K562 (cell line): Measurements from ENCODE around the gene QPRT. TPM values are rescaled to one million over a fixed set of nuclear protein-coding genes. Genes with fewer than 3 reads are reported as not detected.

Experiments used
- ATAC-seq: fragments of 200-7000 bp; cut with Tn5 transposase; 3 replicates; pipeline ENCODE4 v1.9.1; 2020; ENCODE audit warnings: moderate library complexity
- BruUV-seq: library from RNA; stranded (reverse); fragments of 400-500 nt; replicated peaks from 2 replicates; lab custom pipeline; 2021; lab: Mats Ljungman, UMichigan
- CTCF ChIA-PET: fragments of 300-600 bp; formaldehyde crosslinking; extraction: SDS; loops from one replicate; lab custom pipeline; 2021; ENCODE audit warnings: low intra/inter-chr PET ratio; lab: Yijun Ruan, JAX
- POLR2A ChIA-PET: fragments of 300-600, 350-650 bp; sonication (Branson Sonifier 250); formaldehyde crosslinking; extraction: SDS; loops from one replicate; lab custom pipeline; 2021; ENCODE audit warnings: antibody characterized with exemption, inconsistent platforms; lab: Yijun Ruan, JAX
- DNase-seq, 4 experiments: peaks; one replicate each; pipeline versions ENCODE4 v3.0.0 to v3.0.0-alpha.2; 2011 to 2018; ENCODE audit warnings: low spot score in 3 of 4, mixed read lengths in 3 of 4; ENCODE audit errors: extremely low read depth in 1 of 4
- FAIRE-seq: peaks from 2 replicates; lab custom pipeline; 2011; peaks lifted over from hg19 to GRCh38; lab: Jason Lieb, UNC
- H2AFZ ChIP-seq: 2 replicates; pipeline ENCODE4 v1.6.0; 2011; ENCODE audit warnings: low read depth, low read length, control low read depth, inconsistent platforms
- H3K27ac ChIP-seq: fragments of 200-600 bp; 3 replicates; pipeline ENCODE4 v1.8.0; 2011; ENCODE audit warnings: low read depth, mild to moderate bottlenecking, control low read depth, inconsistent platforms, low read length, moderate library complexity, mixed read lengths; ENCODE audit errors: extremely low read depth
- H3K27me3 ChIP-seq, 2 experiments: fragments of 300-600 bp in 1 of 2; 2 replicates in 1 of 2; 3 replicates in 1 of 2; pipeline versions ENCODE4 v1.6.0 to v1.8.0; 2011; ENCODE audit warnings: inconsistent platforms in 2 of 2, low read length in 2 of 2, mild to moderate bottlenecking in 1 of 2, mixed read lengths in 1 of 2, moderate library complexity in 1 of 2; ENCODE audit not compliant: control insufficient read depth in 2 of 2, insufficient read depth in 2 of 2
- H3K36me3 ChIP-seq: fragments of 300-600 bp; 3 replicates; pipeline ENCODE4 v1.8.0; 2011; ENCODE audit warnings: mild to moderate bottlenecking, low read length, inconsistent platforms; ENCODE audit not compliant: control insufficient read depth, insufficient read depth
- H3K4me1 ChIP-seq, 2 experiments: fragments of 200-600 bp in 1 of 2; replicated peaks in 1 of 2; 2 replicates in 1 of 2; 3 replicates in 1 of 2; pipeline versions ENCODE4 v1.5.1 to v1.8.0; 2011; ENCODE audit warnings: inconsistent platforms in 2 of 2, low read length in 2 of 2, mild to moderate bottlenecking in 1 of 2, mixed read lengths in 1 of 2, moderate library complexity in 1 of 2; ENCODE audit not compliant: control insufficient read depth in 2 of 2, insufficient read depth in 2 of 2
- H3K4me2 ChIP-seq: 2 replicates; pipeline ENCODE4 v1.6.1; 2011; ENCODE audit warnings: low read length, control low read depth, inconsistent platforms, mixed read lengths; ENCODE audit not compliant: insufficient read depth
- H3K4me3 ChIP-seq: fragments of 200-600 bp; sonication (generic), shearing (Covaris generic); 2 replicates; pipeline ENCODE4 v1.5.1; 2016; ENCODE audit warnings: control low read depth, inconsistent platforms
- H3K79me2 ChIP-seq: fragments of 200-600 bp; 3 replicates; pipeline ENCODE4 v1.8.0; 2011; ENCODE audit warnings: low read length, inconsistent platforms; ENCODE audit not compliant: control insufficient read depth, insufficient read depth
- H3K9ac ChIP-seq, 2 experiments: 2 replicates each; pipeline versions ENCODE4 v1.6.0 to v1.6.1; 2011; ENCODE audit warnings: low read depth in 2 of 2, low read length in 2 of 2, control low read depth in 1 of 2, inconsistent platforms in 1 of 2, mild to moderate bottlenecking in 1 of 2, mixed read lengths in 1 of 2; ENCODE audit not compliant: insufficient read depth in 1 of 2
- H3K9me1 ChIP-seq: one replicate; pipeline ENCODE4 v1.6.0; 2011; ENCODE audit warnings: inconsistent platforms, mild to moderate bottlenecking, low read length, moderate library complexity; ENCODE audit not compliant: control insufficient read depth, insufficient read depth
- H3K9me3 ChIP-seq: replicated peaks from 2 replicates; pipeline ENCODE4 v1.5.1; 2011; ENCODE audit warnings: low read depth, low read length, inconsistent platforms; ENCODE audit not compliant: control insufficient read depth, insufficient read depth
- H4K20me1 ChIP-seq: replicated peaks from 2 replicates; pipeline ENCODE4 v1.6.1; 2011; ENCODE audit warnings: low read length, inconsistent platforms, mixed read lengths; ENCODE audit not compliant: control insufficient read depth, insufficient read depth
- CAMTA2 ChIP-seq: fragments of 250-450 bp; sonication (Bioruptor Pico); conservative IDR thresholded peaks from 2 replicates; pipeline ENCODE4 v1.5.1; 2022
- FOXK1 ChIP-seq: sonication (generic); formaldehyde crosslinking; IDR thresholded peaks from 2 replicates; pipeline ENCODE4 v1.8.0; 2022; ENCODE audit warnings: missing genetic modification reagents, mild to moderate bottlenecking, borderline replicate concordance
- GTF2F1 ChIP-seq: IDR thresholded peaks from 2 replicates; pipeline ENCODE4 v1.6.1; 2011; ENCODE audit warnings: low read depth, low read length, improper control_type of control experiment
- HNRNPLL ChIP-seq: fragments of 200-400 bp; formaldehyde crosslinking; IDR thresholded peaks from 2 replicates; pipeline ENCODE4 v1.6.1; 2017; ENCODE audit warnings: low read length, low read depth, mild to moderate bottlenecking; ENCODE audit not compliant: poor library complexity, severe bottlenecking
- KDM2B ChIP-seq: fragments of 250-450 bp; sonication (Bioruptor Pico); IDR thresholded peaks from 2 replicates; pipeline ENCODE4 v1.8.0; 2021; ENCODE audit warnings: mild to moderate bottlenecking, moderate library complexity
- KDM4B ChIP-seq, 2 experiments: fragments of 450-650 bp in 1 of 2; sonication (generic) in 1 of 2; IDR thresholded peaks; 2 replicates each; pipeline ENCODE4 v1.6.1; 2016 to 2017; ENCODE audit warnings: borderline replicate concordance in 2 of 2, antibody characterized with exemption in 1 of 2, low read depth in 1 of 2, mild to moderate bottlenecking in 1 of 2
- NR2F6 ChIP-seq: fragments of 450-650 bp; formaldehyde crosslinking; IDR thresholded peaks from 2 replicates; pipeline ENCODE4 v1.4.0; 2020; ENCODE audit warnings: mild to moderate bottlenecking
- PHB ChIP-seq: fragments of 250-450 bp; sonication (Bioruptor Pico); IDR thresholded peaks from 2 replicates; pipeline ENCODE4 v1.5.0; 2021
- PHTF2 ChIP-seq: fragments of 250-450 bp; sonication (Bioruptor Pico); IDR thresholded peaks from 2 replicates; pipeline ENCODE4 v1.5.0; 2021; ENCODE audit warnings: mild to moderate bottlenecking
- RB1 ChIP-seq: fragments of 450-650 bp; IDR thresholded peaks from 2 replicates; pipeline ENCODE4 v1.6.1; 2017; ENCODE audit warnings: low read depth, mild to moderate bottlenecking
- RBM15 ChIP-seq: fragments of 200-400 bp; formaldehyde crosslinking; IDR thresholded peaks from 2 replicates; pipeline ENCODE4 v1.6.1; 2018; ENCODE audit warnings: mild to moderate bottlenecking, low read length, moderate library complexity; ENCODE audit not compliant: insufficient read depth
- TCFL5 ChIP-seq: fragments of 250-450 bp; sonication (Bioruptor Pico); conservative IDR thresholded peaks from 2 replicates; pipeline ENCODE4 v1.6.1; 2021; ENCODE audit warnings: mild to moderate bottlenecking, moderate library complexity, matching md5 sums
- U2AF2 ChIP-seq: fragments of 200-400 bp; formaldehyde crosslinking; optimal IDR thresholded peaks from 2 replicates; pipeline ENCODE3; 2017; ENCODE audit warnings: low read depth, mild to moderate bottlenecking, low read length
- XRCC5 ChIP-seq: fragments of 200-400 bp; formaldehyde crosslinking; IDR thresholded peaks from 2 replicates; pipeline ENCODE4 v1.6.1; 2017; ENCODE audit warnings: low read depth, mild to moderate bottlenecking, low read length
- ZBTB7A ChIP-seq: IDR thresholded peaks from 2 replicates; pipeline ENCODE4 v1.6.1; 2011; ENCODE audit warnings: low read depth, mild to moderate bottlenecking, low read length, moderate library complexity, borderline replicate concordance; ENCODE audit not compliant: control insufficient read depth
- ZNF780A ChIP-seq: fragments of 250-450 bp; sonication (Bioruptor Pico); IDR thresholded peaks from 2 replicates; pipeline ENCODE4 v1.5.0; 2021; ENCODE audit warnings: mild to moderate bottlenecking
- ZZZ3 ChIP-seq: fragments of 450-650 bp; IDR thresholded peaks from 2 replicates; pipeline ENCODE4 v1.6.1; 2016; ENCODE audit warnings: antibody characterized with exemption, mild to moderate bottlenecking, moderate library complexity
- WGBS: fragments of 100-300 bp; shearing (Covaris generic); methylation state at CpG from one replicate; pipeline ENCODE4 v1.1.6; 2016; ENCODE audit warnings: low coverage, mixed read lengths; ENCODE audit not compliant: insufficient coverage; ENCODE audit errors: missing lambda C conversion rate; 5-methylcytosine and 5-hydroxymethylcytosine counted together
- in situ Hi-C: fragments of 300-500 bp; cut with MboI; formaldehyde crosslinking; loops from 4 replicates; pipeline ENCODE4 v1.15.0; 2018; ENCODE audit warnings: inconsistent platforms, mixed read lengths
- intact Hi-C: fragments of 100-400 bp; cut with micrococcal nuclease; formaldehyde crosslinking; loops from 2 replicates; pipeline ENCODE4 v1.14.2; 2022
- polyA plus RNA-seq, 8 experiments: library from polyadenylated mRNA; depleted of rRNA in 4 of 8; stranded (reverse) in 5 of 8; unstranded in 3 of 8; fragments of >200 nt; fragmentation: Nextera tagmentation in 2 of 8; fragmentation: Illumina TruSeq in 1 of 8; extraction: Ambion mirVana in 2 of 8; extraction: Trizol in 1 of 8; gene quantifications; 2 replicates each; pipeline versions ENCODE4 v1.2.1 to v1.2.3, GENCODE V29; 2011 to 2014; ENCODE audit warnings: inconsistent platforms in 1 of 8, missing spikeins in 1 of 8
- total RNA-seq, 7 experiments: library from RNA; depleted of rRNA in 6 of 7; stranded (reverse); fragments of >200 nt in 6 of 7; fragmentation: Illumina TruSeq in 2 of 7; extraction: Trizol in 2 of 7; gene quantifications; 2 replicates each; pipeline versions ENCODE4 v1.2.1 to v1.2.3, GENCODE V29; 2011 to 2021; ENCODE audit warnings: low replicate concordance in 1 of 7
- TF ChIP-seq, protein P1 (sequence below): fragments of 250-450 bp; sonication (Bioruptor Pico); IDR thresholded peaks from 2 replicates; pipeline ENCODE4 v1.8.0; 2021; ENCODE audit warnings: borderline replicate concordance, mild to moderate bottlenecking, moderate library complexity; ENCODE audit not compliant: poor library complexity, severe bottlenecking
- TF ChIP-seq, protein P2 (sequence below): sonication (generic); formaldehyde crosslinking; IDR thresholded peaks from 2 replicates; pipeline ENCODE4 v1.9.0; 2022; ENCODE audit warnings: mild to moderate bottlenecking, missing genetic modification reagents
- TF ChIP-seq, protein P3 (sequence below): sonication (generic); formaldehyde crosslinking; IDR thresholded peaks from 2 replicates; pipeline ENCODE4 v1.8.0; 2022; ENCODE audit warnings: mild to moderate bottlenecking, missing genetic modification reagents, borderline replicate concordance

The QPRT gene
- total and polyA plus RNA-seq, 9 of the 15 experiments (the other 6 are each of a cell fraction or from before 2014, with no cell fraction given) = 7.7 to 112 (median 64.1) TPM

DNA sequence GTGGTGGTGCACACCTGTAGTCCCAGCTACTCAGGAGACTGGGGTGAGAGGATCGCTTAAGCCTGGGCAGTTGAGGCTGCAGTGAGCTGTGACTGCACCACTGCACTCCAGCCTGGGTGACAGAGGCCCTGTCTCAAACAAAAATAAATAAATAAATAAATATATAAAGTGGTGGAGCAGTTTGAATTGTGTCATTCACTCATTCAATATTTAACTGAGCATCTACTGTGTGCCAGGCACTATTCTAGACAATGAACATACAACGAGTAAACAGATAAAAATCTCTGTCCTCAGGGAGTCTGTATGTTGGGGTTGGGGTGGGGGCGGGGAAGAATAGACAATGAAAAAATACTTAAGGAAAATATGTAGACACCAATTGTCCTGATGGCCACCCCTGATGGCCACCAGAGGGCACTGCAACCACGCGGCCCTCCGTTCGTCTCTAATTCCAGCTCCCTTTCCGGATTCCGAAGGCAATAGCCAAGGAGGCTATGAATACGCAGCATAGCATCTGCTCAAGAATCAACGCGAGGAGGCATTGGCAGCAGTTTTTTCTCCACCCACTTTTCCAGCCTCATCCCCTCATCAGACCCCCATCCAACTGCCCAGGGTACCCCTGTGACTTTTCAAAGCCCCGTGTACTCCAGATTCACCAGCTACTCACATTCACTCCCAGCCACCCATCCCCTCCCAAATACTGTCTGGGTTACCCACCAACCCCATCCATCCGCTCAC, 21.4 kb downstream of the QPRT start:
- H3K4me2 ChIP-seq = peak overlapping the region; percentile 52
- in situ Hi-C loops = no loop called here
- POLR2A ChIA-PET = interaction anchor here (0.6 to 2.2 kb wide), 14 partner anchors 10 to 148 kb away, joined by 3 to 13 read pairs (median 3); partner anchors contain the start of genes MAZ and PAGR1
- TF ChIP-seq RBM15 (no peak), CAMTA2 (no peak), ZNF780A (CRISPR knock-in tag) (no peak), U2AF2 (no peak), KDM2B (CRISPR knock-in tag) (no peak), PHTF2 (no peak), KDM4B (IDR thresholded peaks at IDR 0.05; ENCODE audit: borderline replicate concordance in 2 of 2, low read depth in 1 of 2) (no peak), TCFL5 (no peak), ZBTB7A (no peak), ZZZ3 (no peak), PHB (CRISPR knock-in tag) (no peak), RB1 (no peak), HNRNPLL (no peak), XRCC5 (peak; percentile 52; the same call in 1 of the 2 replicates), GTF2F1 (no peak), NR2F6 (CRISPR knock-in tag) (no peak), FOXK1 (CRISPR knock-in tag) (no peak)
- TF ChIP-seq, protein P1, sequence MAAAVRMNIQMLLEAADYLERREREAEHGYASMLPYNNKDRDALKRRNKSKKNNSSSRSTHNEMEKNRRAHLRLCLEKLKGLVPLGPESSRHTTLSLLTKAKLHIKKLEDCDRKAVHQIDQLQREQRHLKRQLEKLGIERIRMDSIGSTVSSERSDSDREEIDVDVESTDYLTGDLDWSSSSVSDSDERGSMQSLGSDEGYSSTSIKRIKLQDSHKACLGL (CRISPR knock-in tag) = no peak
- TF ChIP-seq, protein P2, sequence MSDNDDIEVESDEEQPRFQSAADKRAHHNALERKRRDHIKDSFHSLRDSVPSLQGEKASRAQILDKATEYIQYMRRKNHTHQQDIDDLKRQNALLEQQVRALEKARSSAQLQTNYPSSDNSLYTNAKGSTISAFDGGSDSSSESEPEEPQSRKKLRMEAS (CRISPR knock-in tag) = peak; percentile 55
- TF ChIP-seq, protein P3, sequence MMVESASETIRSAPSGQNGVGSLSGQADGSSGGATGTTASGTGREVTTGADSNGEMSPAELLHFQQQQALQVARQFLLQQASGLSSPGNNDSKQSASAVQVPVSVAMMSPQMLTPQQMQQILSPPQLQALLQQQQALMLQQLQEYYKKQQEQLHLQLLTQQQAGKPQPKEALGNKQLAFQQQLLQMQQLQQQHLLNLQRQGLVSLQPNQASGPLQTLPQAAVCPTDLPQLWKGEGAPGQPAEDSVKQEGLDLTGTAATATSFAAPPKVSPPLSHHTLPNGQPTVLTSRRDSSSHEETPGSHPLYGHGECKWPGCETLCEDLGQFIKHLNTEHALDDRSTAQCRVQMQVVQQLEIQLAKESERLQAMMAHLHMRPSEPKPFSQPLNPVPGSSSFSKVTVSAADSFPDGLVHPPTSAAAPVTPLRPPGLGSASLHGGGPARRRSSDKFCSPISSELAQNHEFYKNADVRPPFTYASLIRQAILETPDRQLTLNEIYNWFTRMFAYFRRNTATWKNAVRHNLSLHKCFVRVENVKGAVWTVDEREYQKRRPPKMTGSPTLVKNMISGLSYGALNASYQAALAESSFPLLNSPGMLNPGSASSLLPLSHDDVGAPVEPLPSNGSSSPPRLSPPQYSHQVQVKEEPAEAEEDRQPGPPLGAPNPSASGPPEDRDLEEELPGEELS = no peak

More for the DNA sequence above, 21.4 kb downstream of the QPRT start:
- Histone ChIP-seq H3K9ac (peak overlapping the region in 1 of 2 experiments; percentile 3; a peak in 1 of 4 replicates), H3K9me1 (no peaks in the 10 kb centered on the region), H3K4me3 (no peak overlapping the region), H3K9me3 (no peaks in the 10 kb centered on the region), H3K27ac (no peak overlapping the region), H2AFZ (peak overlapping the region; percentile 61; the same call in 1 of the 2 replicates), H3K36me3 (peaks cover 19% of the 10 kb centered on the region; the same call in 1 of the 3 replicates), H3K27me3 (no peaks in the 10 kb centered on the region), H4K20me1 (no peaks in the 10 kb centered on the region), H3K79me2 (no peaks in the 10 kb centered on the region), H3K4me1 (peaks cover 24% of the 10 kb centered on the region in 2 experiments)
- FAIRE-seq (peak; percentile 90), ATAC-seq (peak; percentile 89), DNase-seq (peak; percentile 83 to 91 (median 84))
- WGBS = 4% methylated on average over 10 of the region's 14 CpGs
- CTCF ChIA-PET = interaction anchor here (0.8 to 1.5 kb wide), 3 partner anchors 12 to 305 kb away, joined by 3 to 5 read pairs (median 3); partner anchors contain the start of gene PAGR1
- BruUV-seq = no TSS peak
- intact Hi-C loops = loop anchor here (5.0 to 10.0 kb wide), 3 partner anchors 84 to 322 kb away; partner anchors contain the start of genes C16orf92 and PAGR1
